MM.1S (cell line): Measurements from ENCODE around the gene SMC1B.

ENCODE experiments used
- DNase-seq: peaks from one replicate; pipeline ENCODE4 v3.0.0-alpha.2; 2015
- H2AFZ ChIP-seq: fragments of 300-600 bp; sonication (generic); 2 replicates; pipeline ENCODE4 v1.6.0; 2016; ENCODE audit warnings: antibody characterized with exemption, low read length
- H3F3A ChIP-seq: fragments of 300-600 bp; sonication (generic); 2 replicates; pipeline ENCODE4 v1.6.1; 2016; ENCODE audit warnings: mild to moderate bottlenecking, antibody characterized with exemption, low read length, moderate library complexity, mixed read lengths; ENCODE audit not compliant: insufficient read depth
- H3K27ac ChIP-seq: fragments of 300-600 bp; sonication (generic); 2 replicates; pipeline ENCODE4 v1.5.1; 2016; ENCODE audit warnings: mild to moderate bottlenecking, low read length
- H3K27me3 ChIP-seq: fragments of 300-600 bp; sonication (generic); replicated peaks from 2 replicates; pipeline ENCODE4 v1.6.0; 2016; ENCODE audit warnings: low read length; ENCODE audit not compliant: insufficient read depth
- H3K36me3 ChIP-seq: fragments of 300-600 bp; sonication (generic); replicated peaks from 2 replicates; pipeline ENCODE4 v1.6.1; 2016; ENCODE audit warnings: mild to moderate bottlenecking, low read length, mixed read lengths; ENCODE audit not compliant: insufficient read depth
- H3K4me1 ChIP-seq: fragments of 300-600 bp; sonication (generic); 2 replicates; pipeline ENCODE4 v1.6.1; 2016; ENCODE audit warnings: low read length, mixed read lengths
- H3K4me2 ChIP-seq: fragments of 300-600 bp; sonication (generic); 2 replicates; pipeline ENCODE4 v1.6.0; 2016; ENCODE audit warnings: low read depth, low read length
- H3K4me3 ChIP-seq: fragments of 300-600 bp; sonication (generic); 2 replicates; pipeline ENCODE4 v1.5.1; 2016; ENCODE audit warnings: low read length, mixed read lengths
- H3K79me2 ChIP-seq: fragments of 300-600 bp; sonication (generic); 2 replicates; pipeline ENCODE4 v1.6.1; 2016; ENCODE audit warnings: mixed run types, low read length, mixed read lengths
- H3K9ac ChIP-seq: fragments of 300-600 bp; sonication (generic); 2 replicates; pipeline ENCODE4 v1.6.1; 2016; ENCODE audit warnings: low read length, mixed read lengths
- H3K9me2 ChIP-seq: fragments of 300-600 bp; sonication (generic); replicated peaks from 2 replicates; pipeline ENCODE4 v1.6.1; 2016; ENCODE audit warnings: mild to moderate bottlenecking, low read length, mixed read lengths; ENCODE audit not compliant: insufficient read depth
- H3K9me3 ChIP-seq: fragments of 300-600 bp; sonication (generic); replicated peaks from 2 replicates; pipeline ENCODE4 v1.6.1; 2016; ENCODE audit warnings: mild to moderate bottlenecking, low read length, mixed read lengths; ENCODE audit not compliant: insufficient read depth
- H4K20me1 ChIP-seq: fragments of 300-600 bp; sonication (generic); 2 replicates; pipeline ENCODE4 v1.6.1; 2016; ENCODE audit warnings: mild to moderate bottlenecking, low read length, moderate library complexity, mixed read lengths; ENCODE audit not compliant: insufficient read depth
- EZH2 ChIP-seq: fragments of 300-600 bp; sonication (generic); optimal IDR thresholded peaks from 2 replicates; pipeline ENCODE3; 2017; ENCODE audit warnings: low read depth, mild to moderate bottlenecking, antibody characterized with exemption, low read length, mixed read lengths
- EZH2phosphoT487 ChIP-seq: fragments of 300-600 bp; sonication (generic); IDR thresholded peaks from 2 replicates; pipeline ENCODE4 v1.6.1; 2018; ENCODE audit warnings: antibody characterized with exemption, low read length
- TF ChIP-seq, protein P1 (sequence below): fragments of 300-600 bp; sonication (generic); IDR thresholded peaks from 2 replicates; pipeline ENCODE4 v1.5.1; 2016; ENCODE audit warnings: antibody characterized with exemption, low read length, mixed read lengths

The SMC1B gene

DNA sequence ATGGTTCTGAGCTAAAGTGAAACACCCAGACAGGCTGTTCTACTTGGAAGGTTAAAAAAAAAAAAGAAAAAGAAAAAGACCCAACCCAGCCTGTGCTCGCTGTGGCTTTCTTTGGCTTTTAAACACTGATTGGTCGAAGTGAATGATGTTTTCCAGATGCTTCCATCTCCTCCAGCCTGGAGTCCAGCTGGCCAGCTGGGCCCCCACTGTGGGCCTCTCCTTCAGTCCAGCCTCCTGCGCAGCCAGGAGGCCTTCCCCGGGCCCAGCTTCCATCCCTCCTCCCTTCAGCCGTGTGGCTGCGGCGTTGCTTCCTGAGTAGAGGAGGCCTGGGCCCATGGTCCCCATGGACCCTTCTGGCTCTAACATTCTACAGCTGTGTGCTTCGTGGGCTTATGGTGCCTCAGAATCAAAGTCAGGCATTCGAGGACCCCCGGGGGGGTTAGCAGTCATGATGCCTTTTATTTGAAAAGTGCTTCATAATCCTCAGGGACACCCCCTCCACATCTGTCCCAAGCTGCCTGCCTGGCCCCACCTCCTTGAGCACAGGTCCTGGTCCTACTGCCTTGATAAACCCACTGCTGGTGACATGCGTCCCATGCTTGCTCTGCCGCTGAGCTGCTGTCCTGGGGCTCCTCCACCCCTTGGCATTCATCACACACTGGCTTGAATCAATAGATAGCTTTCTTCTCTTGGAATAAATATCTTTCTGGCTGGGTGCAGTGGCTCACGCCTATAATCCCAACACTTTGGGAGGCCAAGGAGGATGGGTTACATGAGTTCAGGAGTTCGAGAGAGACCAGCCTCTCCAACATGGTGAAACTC, 47.1 kb upstream of the SMC1B start:
- Histone ChIP-seq H3K9me3 (no peaks in the 10 kb centered on the region), H3K4me2 (no peak overlapping the region), H3K27me3 (peaks cover 57% of the 10 kb centered on the region), H3K79me2 (no peaks in the 10 kb centered on the region), H3K9me2 (no peaks in the 10 kb centered on the region), H4K20me1 (no peaks in the 10 kb centered on the region), H3K36me3 (no peaks in the 10 kb centered on the region), H2AFZ (no peak overlapping the region), H3K9ac (no peak overlapping the region), H3K4me1 (no peaks in the 10 kb centered on the region), H3K27ac (no peak overlapping the region), H3K4me3 (no peak overlapping the region), H3F3A (no peaks in the 10 kb centered on the region)
- no peak for DNase-seq
- TF ChIP-seq EZH2 = no peak
- TF ChIP-seq, protein P1, sequence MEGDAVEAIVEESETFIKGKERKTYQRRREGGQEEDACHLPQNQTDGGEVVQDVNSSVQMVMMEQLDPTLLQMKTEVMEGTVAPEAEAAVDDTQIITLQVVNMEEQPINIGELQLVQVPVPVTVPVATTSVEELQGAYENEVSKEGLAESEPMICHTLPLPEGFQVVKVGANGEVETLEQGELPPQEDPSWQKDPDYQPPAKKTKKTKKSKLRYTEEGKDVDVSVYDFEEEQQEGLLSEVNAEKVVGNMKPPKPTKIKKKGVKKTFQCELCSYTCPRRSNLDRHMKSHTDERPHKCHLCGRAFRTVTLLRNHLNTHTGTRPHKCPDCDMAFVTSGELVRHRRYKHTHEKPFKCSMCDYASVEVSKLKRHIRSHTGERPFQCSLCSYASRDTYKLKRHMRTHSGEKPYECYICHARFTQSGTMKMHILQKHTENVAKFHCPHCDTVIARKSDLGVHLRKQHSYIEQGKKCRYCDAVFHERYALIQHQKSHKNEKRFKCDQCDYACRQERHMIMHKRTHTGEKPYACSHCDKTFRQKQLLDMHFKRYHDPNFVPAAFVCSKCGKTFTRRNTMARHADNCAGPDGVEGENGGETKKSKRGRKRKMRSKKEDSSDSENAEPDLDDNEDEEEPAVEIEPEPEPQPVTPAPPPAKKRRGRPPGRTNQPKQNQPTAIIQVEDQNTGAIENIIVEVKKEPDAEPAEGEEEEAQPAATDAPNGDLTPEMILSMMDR = no peak

DNA sequence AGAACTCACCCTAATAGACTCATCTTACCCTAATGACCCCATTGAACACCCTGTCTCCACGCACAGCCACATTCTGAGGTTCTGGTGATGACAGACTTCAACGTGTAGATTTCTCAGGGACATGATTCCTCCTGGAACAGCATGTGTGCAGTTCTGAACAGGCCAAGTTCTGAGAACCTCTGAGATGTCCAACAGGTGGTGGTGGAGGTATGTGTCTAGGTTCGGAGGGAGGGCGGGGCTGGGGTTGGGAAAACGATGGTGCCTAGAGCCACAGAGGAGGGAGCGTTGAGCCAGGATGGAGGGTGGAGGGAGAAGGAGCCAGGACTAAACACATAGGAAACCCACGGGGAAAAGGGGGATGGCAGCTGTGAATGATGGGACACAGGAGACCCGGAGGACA, 45.8 kb upstream of the SMC1B start:
- Histone ChIP-seq H3K4me3 (no peak overlapping the region), H3K79me2 (no peaks in the 10 kb centered on the region), H3K4me2 (no peak overlapping the region), H3K36me3 (no peaks in the 10 kb centered on the region), H3K9me2 (no peaks in the 10 kb centered on the region), H3K27ac (no peak overlapping the region), H3K9ac (no peak overlapping the region), H2AFZ (no peak overlapping the region), H3K9me3 (no peaks in the 10 kb centered on the region), H3K27me3 (peaks cover 70% of the 10 kb centered on the region), H3F3A (no peaks in the 10 kb centered on the region), H3K4me1 (no peaks in the 10 kb centered on the region), H4K20me1 (no peaks in the 10 kb centered on the region)
- DNase-seq = no peak
- TF ChIP-seq EZH2phosphoT487 = no peak
- TF ChIP-seq, protein P1 = no peak
- no peak for TF ChIP-seq EZH2

DNA sequence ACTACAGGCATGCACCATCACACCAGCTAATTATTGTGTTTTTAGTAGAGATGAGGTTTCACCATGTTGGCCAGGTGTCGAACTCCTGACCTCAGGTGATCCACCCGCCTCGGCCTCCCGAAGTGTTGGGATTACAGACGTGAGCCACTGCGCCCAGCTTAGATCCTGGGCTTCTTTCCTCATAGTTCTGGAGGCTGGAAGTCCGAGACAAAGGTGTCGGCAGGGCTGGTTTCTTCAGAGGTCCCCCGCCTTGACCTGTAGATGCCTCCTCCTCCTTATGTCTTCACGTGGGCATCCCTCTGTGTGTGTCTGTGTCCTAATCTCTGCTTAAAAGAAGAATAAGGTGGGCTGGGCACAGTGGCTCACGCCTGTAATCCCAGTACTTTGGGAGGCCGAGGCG, 45.1 kb upstream of the SMC1B start:
- no peaks in the 10 kb centered on the region for H3K9me2 ChIP-seq
- H3K27ac ChIP-seq = no peak overlapping the region
- no peaks in the 10 kb centered on the region for H3K4me1 ChIP-seq
- TF ChIP-seq EZH2 (no peak), EZH2phosphoT487 (no peak)
- TF ChIP-seq, protein P1 = no peak
- peaks cover 77% of the 10 kb centered on the region for H3K27me3 ChIP-seq
- H4K20me1 ChIP-seq = no peaks in the 10 kb centered on the region
- H3K9me3 ChIP-seq = no peaks in the 10 kb centered on the region
- no peaks in the 10 kb centered on the region for H3F3A ChIP-seq
- no peak for DNase-seq
- no peak overlapping the region for H3K4me3 ChIP-seq
- no peak overlapping the region for H3K9ac ChIP-seq
- no peak overlapping the region for H2AFZ ChIP-seq
- H3K36me3 ChIP-seq = no peaks in the 10 kb centered on the region
- H3K79me2 ChIP-seq = no peaks in the 10 kb centered on the region
- H3K4me2 ChIP-seq = no peak overlapping the region
